Colonic mucosa (tissue), 4 donors: ENCODE measurements around the gene LMBR1. TPM values are rescaled to one million over a fixed set of nuclear protein-coding genes. Genes with fewer than 3 reads are reported as not detected.

ENCODE experiments used
- DNase-seq: peaks from one replicate; pipeline ENCODE4 v3.0.0-alpha.2; 2020
- H3K27ac ChIP-seq: fragments of 200-600 bp; one replicate; pipeline ENCODE4 v1.8.0; 2021
- H3K27me3 ChIP-seq: fragments of 200-600 bp; one replicate; pipeline ENCODE4 v1.8.0; 2021
- H3K36me3 ChIP-seq: fragments of 200-600 bp; one replicate; pipeline ENCODE4 v1.8.0; 2021
- H3K4me1 ChIP-seq: fragments of 200-600 bp; one replicate; pipeline ENCODE4 v1.8.0; 2021; ENCODE audit warnings: mild to moderate bottlenecking
- H3K4me3 ChIP-seq: fragments of 200-600 bp; one replicate; pipeline ENCODE4 v1.8.0; 2021
- H3K9ac ChIP-seq, 2 donors: one replicate each; pipeline ENCODE4 v1.7.0; 2013; ENCODE audit warnings: control low read depth in 2 of 2, low read depth in 2 of 2, low read length in 2 of 2
- H3K9me3 ChIP-seq: fragments of 200-600 bp; one replicate; pipeline ENCODE4 v1.8.0; 2021
- intact Hi-C: fragments of 100-400 bp; cut with DNase I; formaldehyde crosslinking; loops from one replicate; pipeline ENCODE4 v1.14.1; 2022
- total RNA-seq, 2 donors: library from RNA; stranded (reverse); fragmentation: NEBNext Ultra II Directional in 1 of 2; extraction: Animal tissue kit (Norgen Biotek cat#: 25700) in 1 of 2; gene quantifications; one replicate each; pipeline ENCODE4 v1.2.1, GENCODE V29; 2021
- TF ChIP-seq, protein P1 (sequence below): fragments of 200-600 bp; IDR thresholded peaks from one replicate; pipeline ENCODE4 v1.8.0; 2022; ENCODE audit warnings: antibody characterized with exemption, mild to moderate bottlenecking
- donor health status: healthy.
- donor health status: DM: no; HTN: no; CAD: no.
- donor health status: DM: no; HTN: no; CAD: no.

The LMBR1 gene
- total RNA-seq, 2 donors from 2014 or later, result 41.4 to 42.0 TPM

DNA sequence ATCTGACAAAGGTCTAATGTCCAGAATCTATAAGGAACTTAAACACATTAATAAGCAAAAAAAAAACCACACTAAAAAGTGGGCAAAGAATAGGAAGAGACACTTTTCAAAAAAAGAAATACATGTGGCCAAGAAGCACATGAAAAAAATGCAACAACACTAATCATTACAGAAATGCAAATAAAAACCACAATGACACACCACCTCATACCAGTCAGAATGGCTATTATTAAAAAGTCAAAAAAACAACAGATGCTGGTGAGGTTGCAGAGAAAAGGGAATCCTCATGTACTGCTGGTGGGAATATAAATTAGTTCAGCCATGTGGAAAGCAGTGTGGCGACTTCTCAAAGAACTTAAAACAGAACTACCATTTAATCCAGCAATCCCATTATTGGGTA lies 119.0 kb downstream of the LMBR1 start:
- no peaks in the 10 kb centered on the region for H3K4me1 ChIP-seq
- DNase-seq, result no peak
- TF ChIP-seq, protein P1, sequence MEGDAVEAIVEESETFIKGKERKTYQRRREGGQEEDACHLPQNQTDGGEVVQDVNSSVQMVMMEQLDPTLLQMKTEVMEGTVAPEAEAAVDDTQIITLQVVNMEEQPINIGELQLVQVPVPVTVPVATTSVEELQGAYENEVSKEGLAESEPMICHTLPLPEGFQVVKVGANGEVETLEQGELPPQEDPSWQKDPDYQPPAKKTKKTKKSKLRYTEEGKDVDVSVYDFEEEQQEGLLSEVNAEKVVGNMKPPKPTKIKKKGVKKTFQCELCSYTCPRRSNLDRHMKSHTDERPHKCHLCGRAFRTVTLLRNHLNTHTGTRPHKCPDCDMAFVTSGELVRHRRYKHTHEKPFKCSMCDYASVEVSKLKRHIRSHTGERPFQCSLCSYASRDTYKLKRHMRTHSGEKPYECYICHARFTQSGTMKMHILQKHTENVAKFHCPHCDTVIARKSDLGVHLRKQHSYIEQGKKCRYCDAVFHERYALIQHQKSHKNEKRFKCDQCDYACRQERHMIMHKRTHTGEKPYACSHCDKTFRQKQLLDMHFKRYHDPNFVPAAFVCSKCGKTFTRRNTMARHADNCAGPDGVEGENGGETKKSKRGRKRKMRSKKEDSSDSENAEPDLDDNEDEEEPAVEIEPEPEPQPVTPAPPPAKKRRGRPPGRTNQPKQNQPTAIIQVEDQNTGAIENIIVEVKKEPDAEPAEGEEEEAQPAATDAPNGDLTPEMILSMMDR, result no peak
- no peaks in the 10 kb centered on the region for H3K36me3 ChIP-seq
- H3K27ac ChIP-seq, result no peak overlapping the region
- H3K9ac ChIP-seq, result no peak overlapping the region
- intact Hi-C loops, result no loop called here
- H3K27me3 ChIP-seq, result no peaks in the 10 kb centered on the region
- H3K9me3 ChIP-seq, result no peaks in the 10 kb centered on the region
- H3K4me3 ChIP-seq, result no peak overlapping the region

DNA sequence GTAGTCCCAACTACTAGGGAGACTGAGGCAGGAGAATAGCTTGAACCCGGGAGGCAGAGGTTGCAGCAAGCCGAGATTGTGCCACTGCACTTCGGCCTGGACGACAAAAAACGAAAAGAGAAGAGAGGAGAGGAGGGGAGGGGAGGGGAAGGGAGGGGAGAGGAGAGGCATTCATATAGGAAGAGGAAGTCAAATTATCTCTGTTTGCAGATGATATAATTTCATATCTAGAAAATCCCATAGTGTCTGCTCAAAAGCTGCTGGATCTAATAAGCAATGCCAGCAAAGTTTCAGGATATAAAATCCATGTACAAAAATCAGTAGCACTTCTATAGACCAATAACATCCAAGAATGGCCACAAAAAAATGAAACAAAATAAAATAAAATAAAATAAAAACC lies 120.3 kb downstream of the LMBR1 start:
- no peak overlapping the region for H3K27ac ChIP-seq
- H3K4me3 ChIP-seq, result no peak overlapping the region
- no peak overlapping the region for H3K9ac ChIP-seq
- no peaks in the 10 kb centered on the region for H3K9me3 ChIP-seq
- TF ChIP-seq, protein P1, result no peak
- no peaks in the 10 kb centered on the region for H3K4me1 ChIP-seq
- no peak for DNase-seq
- no peaks in the 10 kb centered on the region for H3K36me3 ChIP-seq
- intact Hi-C loops, result no loop called here
- no peaks in the 10 kb centered on the region for H3K27me3 ChIP-seq

DNA sequence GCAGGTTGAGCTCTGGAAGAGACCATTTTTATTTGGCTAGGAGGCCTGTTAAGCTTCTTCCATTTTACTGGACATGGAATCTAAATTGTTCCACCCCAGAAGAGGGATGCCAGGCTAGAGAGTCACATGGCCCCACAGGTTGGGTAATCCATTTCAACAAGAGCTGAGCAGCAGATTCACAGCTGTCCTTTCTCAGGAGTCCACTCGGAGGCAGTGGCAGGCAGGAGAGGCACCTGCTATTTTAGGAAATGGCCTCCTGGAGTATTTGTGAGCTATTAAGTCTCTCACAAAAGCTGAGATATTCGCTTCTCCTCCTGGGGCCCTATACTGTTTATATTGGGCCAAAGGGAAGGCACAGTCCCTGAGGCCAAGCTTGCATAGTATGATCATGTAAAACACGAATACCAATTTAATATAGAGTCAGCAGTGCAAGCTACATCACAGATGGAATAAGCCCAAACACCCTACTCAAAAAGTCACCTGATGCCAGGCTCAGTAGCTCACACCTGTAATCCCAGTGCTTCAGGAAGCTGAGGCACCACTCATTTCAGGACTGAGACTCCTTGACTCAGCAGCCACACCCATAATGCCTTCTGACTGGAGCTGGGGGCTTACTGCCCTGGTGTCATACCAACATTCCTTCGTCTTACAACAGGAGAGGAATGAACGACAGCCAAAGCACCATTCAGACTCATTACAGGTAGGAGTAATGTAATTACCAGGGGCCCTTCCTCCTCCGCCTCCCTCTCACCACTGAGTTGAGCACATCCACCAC lies 124.1 kb downstream of the LMBR1 start:
- Histone ChIP-seq H3K27ac (no peak overlapping the region), H3K27me3 (no peaks in the 10 kb centered on the region), H3K4me1 (no peaks in the 10 kb centered on the region), H3K4me3 (no peak overlapping the region), H3K9me3 (no peaks in the 10 kb centered on the region), H3K36me3 (no peaks in the 10 kb centered on the region), H3K9ac (no peak overlapping the region)
- DNase-seq, result no peak
- intact Hi-C loops, result loop anchor here (10.0 kb wide), 2 partner anchors 124 to 214 kb away; partner anchors contain the start of gene RNF32
- TF ChIP-seq, protein P1, result no peak

DNA sequence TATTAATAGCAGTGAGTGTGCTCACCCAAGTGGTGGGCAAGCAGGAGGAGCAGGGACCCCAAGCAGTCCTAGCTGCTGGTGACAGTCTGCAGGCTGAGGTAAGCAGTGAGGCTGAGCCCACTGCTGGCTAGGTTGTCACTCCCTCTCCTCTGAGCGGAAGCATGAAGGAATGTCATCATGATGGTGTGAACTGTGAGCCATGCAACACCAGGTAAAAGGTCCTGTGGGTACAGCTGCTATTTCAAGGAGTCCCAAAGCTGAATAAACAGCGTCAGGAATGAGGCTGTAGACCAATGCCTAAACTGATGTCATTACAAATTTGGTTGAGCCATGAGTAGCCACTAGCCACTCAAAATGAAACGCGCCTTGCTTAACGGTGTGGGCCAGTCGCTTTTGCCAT lies 126.3 kb downstream of the LMBR1 start:
- intact Hi-C loops, result loop anchor here (10.0 kb wide), 2 partner anchors 122 to 212 kb away; partner anchors contain the start of gene RNF32
- TF ChIP-seq, protein P1, result no peak
- Histone ChIP-seq H3K4me3 (no peak overlapping the region), H3K27me3 (no peaks in the 10 kb centered on the region), H3K36me3 (no peaks in the 10 kb centered on the region), H3K9me3 (no peaks in the 10 kb centered on the region), H3K4me1 (no peaks in the 10 kb centered on the region), H3K9ac (no peak overlapping the region), H3K27ac (no peak overlapping the region)
- DNase-seq, result no peak

DNA sequence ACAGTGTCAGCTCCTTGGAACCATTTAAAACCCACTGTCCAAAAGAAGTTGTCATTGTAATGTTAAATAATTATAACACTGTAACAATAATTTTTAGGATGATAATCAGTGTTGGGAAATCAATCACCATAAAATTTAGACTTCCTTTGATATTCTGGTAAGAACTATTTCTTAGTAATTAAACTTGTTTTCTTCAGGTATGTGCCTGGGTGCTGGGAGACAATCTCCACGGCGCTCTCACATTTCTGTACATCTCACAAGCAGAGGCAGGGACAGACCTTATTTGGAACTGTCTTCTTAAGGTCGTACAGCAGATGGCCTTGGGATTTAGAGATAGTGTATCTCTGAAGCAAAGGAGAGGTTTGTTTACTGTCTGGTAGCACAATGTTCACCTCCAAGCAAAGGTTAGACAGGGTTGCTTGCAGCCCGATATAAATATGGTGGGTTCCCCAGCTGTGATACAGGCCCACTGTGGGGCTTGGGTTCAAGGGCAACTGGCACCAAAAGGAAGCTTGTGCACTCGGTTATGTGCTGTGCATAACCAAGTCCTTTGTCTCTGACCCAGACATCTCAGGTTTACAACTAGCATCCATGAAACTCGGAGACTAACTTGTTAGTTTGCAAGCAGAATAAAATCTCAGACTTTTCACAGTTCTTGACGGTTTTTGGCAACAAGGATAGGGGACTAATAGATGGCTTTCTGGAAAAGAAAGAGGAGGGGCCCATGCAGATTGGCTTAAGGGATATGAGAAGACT lies 126.9 kb downstream of the LMBR1 start:
- no peaks in the 10 kb centered on the region for H3K4me1 ChIP-seq
- H3K36me3 ChIP-seq, result no peaks in the 10 kb centered on the region
- H3K27me3 ChIP-seq, result no peaks in the 10 kb centered on the region
- TF ChIP-seq, protein P1, result no peak
- no peak overlapping the region for H3K4me3 ChIP-seq
- DNase-seq, result no peak
- no peaks in the 10 kb centered on the region for H3K9me3 ChIP-seq
- H3K27ac ChIP-seq, result no peak overlapping the region
- no peak overlapping the region for H3K9ac ChIP-seq
- intact Hi-C loops, result loop anchor here (10.0 kb wide), 2 partner anchors 121 to 211 kb away; partner anchors contain the start of gene RNF32
